ENCODE measurements around the gene KIAA2012.

GRCh38 chr2:202172439-202173211, 99.6 kb downstream of the KIAA2012 start:
- TF ChIP-seq ZC3H10 (CRISPR knock-in tag; IDR thresholded peaks at IDR 0.05) (no peak), GLIS3 (CRISPR knock-in tag; IDR thresholded peaks at IDR 0.05) (no peak), CSRNP3 (CRISPR knock-in tag; IDR thresholded peaks at IDR 0.05) (no peak), ARNTL (CRISPR knock-in tag; IDR thresholded peaks at IDR 0.05; ENCODE audit: borderline replicate concordance, low read depth) (no peak), TOX (CRISPR knock-in tag; IDR thresholded peaks at IDR 0.05; ENCODE audit: borderline replicate concordance) (no peak), TCF4 (CRISPR knock-in tag; IDR thresholded peaks at IDR 0.05; ENCODE audit: borderline replicate concordance) (no peak)
